ENCODE measurements around the gene ZNF827. TPM values are rescaled to one million over a fixed set of nuclear protein-coding genes. Genes with fewer than 3 reads are reported as not detected.

Gene ZNF827
- polyA plus RNA-seq, 1 donor from 2014 or later = 12.1 TPM

- H3K79me2 ChIP-seq (replicated peaks; ENCODE audit: insufficient read depth, low read length) = peaks cover 2% of the 10 kb centered on the region
- TF ChIP-seq SMC3 (conservative IDR thresholded peaks at IDR 0.05; ENCODE audit: poor library complexity) (no peak), CTCF (IDR thresholded peaks at IDR 0.05; ENCODE audit: poor library complexity, severe bottlenecking) (no peak), TAF1 (IDR thresholded peaks at IDR 0.05; ENCODE audit: low read depth) (no peak), EP300 (conservative IDR thresholded peaks at IDR 0.05; ENCODE audit: poor library complexity, severe bottlenecking) (no peak), REST (IDR thresholded peaks at IDR 0.05; ENCODE audit: borderline replicate concordance) (no peak), EZH2 (IDR thresholded peaks at IDR 0.05; ENCODE audit: borderline replicate concordance, insufficient read depth, low read length, poor library complexity, severe bottlenecking) (no peak), MXI1 (conservative IDR thresholded peaks at IDR 0.05; ENCODE audit: poor library complexity, severe bottlenecking) (no peak), RAD21 (conservative IDR thresholded peaks at IDR 0.05) (no peak), POLR2AphosphoS5 (IDR thresholded peaks at IDR 0.05) (no peak)
- H3K27me3 ChIP-seq (ENCODE audit: insufficient read depth, low read depth, low read length) = no peaks in the 10 kb centered on the region
- no peak overlapping the region for H3K27ac ChIP-seq (ENCODE audit: low read length)
- no peaks in the 10 kb centered on the region for H3K9me3 ChIP-seq (ENCODE audit: low read length)
- H4K20me1 ChIP-seq (ENCODE audit: insufficient read depth) = no peaks in the 10 kb centered on the region
- no peak overlapping the region for H2AFZ ChIP-seq (ENCODE audit: low read depth, low read length)
- no peak overlapping the region for H3K4me3 ChIP-seq (ENCODE audit: low read length)
- H3K36me3 ChIP-seq (ENCODE audit: insufficient read depth, low read length) = peaks cover 6% of the 10 kb centered on the region
- H3K4me2 ChIP-seq (ENCODE audit: low read length) = no peak overlapping the region
- H3K9ac ChIP-seq (ENCODE audit: low read length) = no peak overlapping the region
- H3K9me2 ChIP-seq (ENCODE audit: insufficient read depth, low read length) = no peaks in the 10 kb centered on the region
- no peaks in the 10 kb centered on the region for H3F3A ChIP-seq (ENCODE audit: insufficient read depth, low read length, poor library complexity, severe bottlenecking)
Measured at GRCh38 chr4:145804116-145804515, 134.5 kb downstream of the ZNF827 start.

GRCh38 chr4:145799223-145799622, 139.4 kb downstream of the ZNF827 start:
- no peak overlapping the region for H3K4me3 ChIP-seq (ENCODE audit: low read length)
- no peak overlapping the region for H3K27ac ChIP-seq (ENCODE audit: low read length)
- peaks cover 3% of the 10 kb centered on the region for H3K79me2 ChIP-seq (replicated peaks; ENCODE audit: insufficient read depth, low read length)
- H3K4me2 ChIP-seq (ENCODE audit: low read length) = no peak overlapping the region
- H4K20me1 ChIP-seq (ENCODE audit: insufficient read depth) = no peaks in the 10 kb centered on the region
- no peaks in the 10 kb centered on the region for H3K27me3 ChIP-seq (ENCODE audit: insufficient read depth, low read depth, low read length)
- no peak overlapping the region for H2AFZ ChIP-seq (ENCODE audit: low read depth, low read length)
- H3K9me2 ChIP-seq (ENCODE audit: insufficient read depth, low read length) = no peaks in the 10 kb centered on the region
- H3K36me3 ChIP-seq (ENCODE audit: insufficient read depth, low read length) = no peaks in the 10 kb centered on the region
- peaks cover 2% of the 10 kb centered on the region for H3F3A ChIP-seq (ENCODE audit: insufficient read depth, low read length, poor library complexity, severe bottlenecking)
- TF ChIP-seq CTCF (IDR thresholded peaks at IDR 0.05; ENCODE audit: poor library complexity, severe bottlenecking) = no peak
- TF ChIP-seq RAD21 (conservative IDR thresholded peaks at IDR 0.05) = no peak
- TF ChIP-seq EP300 (conservative IDR thresholded peaks at IDR 0.05; ENCODE audit: poor library complexity, severe bottlenecking) = no peak
- TF ChIP-seq SMC3 (conservative IDR thresholded peaks at IDR 0.05; ENCODE audit: poor library complexity) = no peak
- H3K9ac ChIP-seq (ENCODE audit: low read length) = no peak overlapping the region
- no peaks in the 10 kb centered on the region for H3K9me3 ChIP-seq (ENCODE audit: low read length)

Data from neural cell (in vitro differentiated cells).